ENCODE results near the gene ZCCHC14. TPM values are rescaled to one million over a fixed set of nuclear protein-coding genes. Genes with fewer than 3 reads are reported as not detected.

The ZCCHC14 gene
- total and polyA plus RNA-seq, 2 of the 13 experiments (the other 11 are each of a cell fraction or from before 2014, with no cell fraction given) = 12.4 to 12.5 TPM

DNA sequence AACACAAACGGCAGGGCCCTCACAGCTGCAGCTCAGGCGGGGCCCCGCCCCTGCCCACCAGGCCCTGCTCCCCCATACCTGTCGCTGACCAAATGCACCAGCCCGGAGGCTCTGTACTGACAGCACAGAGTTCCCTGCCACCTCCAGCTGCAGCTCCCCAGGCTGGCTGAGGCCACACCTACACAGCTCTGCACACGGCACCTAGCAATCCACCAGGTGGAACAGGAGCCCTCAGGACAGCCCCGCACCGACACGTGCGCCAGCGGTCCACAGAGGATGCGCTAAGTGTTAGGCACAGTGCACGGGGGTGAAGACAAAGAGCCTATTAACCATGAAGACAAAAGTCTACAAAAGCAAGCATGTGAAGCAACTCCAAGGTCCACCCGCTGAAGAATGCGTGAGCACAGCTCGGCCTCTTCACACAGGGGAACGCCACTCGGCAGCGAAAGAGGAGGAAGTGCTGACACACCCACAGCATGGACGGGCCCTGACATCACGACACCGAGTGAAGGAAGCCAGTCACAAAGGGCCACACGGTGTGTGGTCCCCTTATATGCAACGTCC lies 5.4 kb downstream of the ZCCHC14 start (continued):
- TF ChIP-seq GRHL1 (CRISPR knock-in tag; conservative IDR thresholded peaks at IDR 0.05) (no peak), SNRNP70 (IDR thresholded peaks at IDR 0.05; ENCODE audit: low read depth, low read length) (no peak), ZMYM3 (CRISPR knock-in tag; IDR thresholded peaks at IDR 0.05) (peak; percentile 64; the same call in 1 of the 2 replicates), MTERF4 (CRISPR knock-in tag; IDR thresholded peaks at IDR 0.05) (no peak), JDP2 (CRISPR knock-in tag; IDR thresholded peaks at IDR 0.05; ENCODE audit: borderline replicate concordance) (no peak), ZNF784 (CRISPR knock-in tag; IDR thresholded peaks at IDR 0.05; ENCODE audit: borderline replicate concordance) (no peak), CHD4 (IDR thresholded peaks at IDR 0.05; ENCODE audit: borderline replicate concordance, low read length) (no peak), SCMH1 (CRISPR knock-in tag; IDR thresholded peaks at IDR 0.05; ENCODE audit: borderline replicate concordance) (no peak), ZSCAN30 (CRISPR knock-in tag; IDR thresholded peaks at IDR 0.05) (no peak), NCOR1 (IDR thresholded peaks at IDR 0.05; ENCODE audit: borderline replicate concordance, low read length) (peak; percentile 61; the same call in 1 of the 2 replicates), ZBTB7B (CRISPR knock-in tag; IDR thresholded peaks at IDR 0.05) (peak; percentile 44; the same call in 1 of the 2 replicates), KMT2B (CRISPR knock-in tag; IDR thresholded peaks at IDR 0.05) (peak; percentile 72), ZNF232 (CRISPR knock-in tag; IDR thresholded peaks at IDR 0.05; ENCODE audit: borderline replicate concordance) (0 out of 2 replicates have a peak, but pooled peaks have one; percentile 58), PCBP1 (IDR thresholded peaks at IDR 0.05; ENCODE audit: borderline replicate concordance, low read depth, low read length) (0 out of 2 replicates have a peak, but pooled peaks have one; percentile 59), ZNF530 (CRISPR knock-in tag; IDR thresholded peaks at IDR 0.05; ENCODE audit: low read depth) (no peak), ZEB1 (IDR thresholded peaks at IDR 0.05; ENCODE audit: insufficient replicate concordance, low read depth) (peak; percentile 95), ZNF562 (CRISPR knock-in tag; IDR thresholded peaks at IDR 0.05; ENCODE audit: borderline replicate concordance) (no peak), ZNF790 (CRISPR knock-in tag; IDR thresholded peaks at IDR 0.05; ENCODE audit: borderline replicate concordance) (no peak)
- TF ChIP-seq, protein P1, sequence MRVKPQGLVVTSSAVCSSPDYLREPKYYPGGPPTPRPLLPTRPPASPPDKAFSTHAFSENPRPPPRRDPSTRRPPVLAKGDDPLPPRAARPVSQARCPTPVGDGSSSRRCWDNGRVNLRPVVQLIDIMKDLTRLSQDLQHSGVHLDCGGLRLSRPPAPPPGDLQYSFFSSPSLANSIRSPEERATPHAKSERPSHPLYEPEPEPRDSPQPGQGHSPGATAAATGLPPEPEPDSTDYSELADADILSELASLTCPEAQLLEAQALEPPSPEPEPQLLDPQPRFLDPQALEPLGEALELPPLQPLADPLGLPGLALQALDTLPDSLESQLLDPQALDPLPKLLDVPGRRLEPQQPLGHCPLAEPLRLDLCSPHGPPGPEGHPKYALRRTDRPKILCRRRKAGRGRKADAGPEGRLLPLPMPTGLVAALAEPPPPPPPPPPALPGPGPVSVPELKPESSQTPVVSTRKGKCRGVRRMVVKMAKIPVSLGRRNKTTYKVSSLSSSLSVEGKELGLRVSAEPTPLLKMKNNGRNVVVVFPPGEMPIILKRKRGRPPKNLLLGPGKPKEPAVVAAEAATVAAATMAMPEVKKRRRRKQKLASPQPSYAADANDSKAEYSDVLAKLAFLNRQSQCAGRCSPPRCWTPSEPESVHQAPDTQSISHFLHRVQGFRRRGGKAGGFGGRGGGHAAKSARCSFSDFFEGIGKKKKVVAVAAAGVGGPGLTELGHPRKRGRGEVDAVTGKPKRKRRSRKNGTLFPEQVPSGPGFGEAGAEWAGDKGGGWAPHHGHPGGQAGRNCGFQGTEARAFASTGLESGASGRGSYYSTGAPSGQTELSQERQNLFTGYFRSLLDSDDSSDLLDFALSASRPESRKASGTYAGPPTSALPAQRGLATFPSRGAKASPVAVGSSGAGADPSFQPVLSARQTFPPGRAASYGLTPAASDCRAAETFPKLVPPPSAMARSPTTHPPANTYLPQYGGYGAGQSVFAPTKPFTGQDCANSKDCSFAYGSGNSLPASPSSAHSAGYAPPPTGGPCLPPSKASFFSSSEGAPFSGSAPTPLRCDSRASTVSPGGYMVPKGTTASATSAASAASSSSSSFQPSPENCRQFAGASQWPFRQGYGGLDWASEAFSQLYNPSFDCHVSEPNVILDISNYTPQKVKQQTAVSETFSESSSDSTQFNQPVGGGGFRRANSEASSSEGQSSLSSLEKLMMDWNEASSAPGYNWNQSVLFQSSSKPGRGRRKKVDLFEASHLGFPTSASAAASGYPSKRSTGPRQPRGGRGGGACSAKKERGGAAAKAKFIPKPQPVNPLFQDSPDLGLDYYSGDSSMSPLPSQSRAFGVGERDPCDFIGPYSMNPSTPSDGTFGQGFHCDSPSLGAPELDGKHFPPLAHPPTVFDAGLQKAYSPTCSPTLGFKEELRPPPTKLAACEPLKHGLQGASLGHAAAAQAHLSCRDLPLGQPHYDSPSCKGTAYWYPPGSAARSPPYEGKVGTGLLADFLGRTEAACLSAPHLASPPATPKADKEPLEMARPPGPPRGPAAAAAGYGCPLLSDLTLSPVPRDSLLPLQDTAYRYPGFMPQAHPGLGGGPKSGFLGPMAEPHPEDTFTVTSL (CRISPR knock-in tag; IDR thresholded peaks at IDR 0.05; ENCODE audit: borderline replicate concordance) = no peak

Measured in HepG2 (cell line).